ENCODE results near the gene THBD.

GRCh38 chr20:23013429-23013828 is 36.0 kb downstream of the THBD start:
- no peak for TF ChIP-seq CTCF (conservative IDR thresholded peaks at IDR 0.05 in 1 of 2, IDR thresholded peaks at IDR 0.05 in 1 of 2; ENCODE audit: low read depth in 1 of 2, low read length in 2 of 2)
- no peak for TF ChIP-seq EZH2 (IDR thresholded peaks at IDR 0.05; ENCODE audit: low read length, missing control alignments)
